B cell (primary cell): ENCODE results near the gene HS3ST5. TPM values are rescaled to one million over a fixed set of nuclear protein-coding genes. Genes with fewer than 3 reads are reported as not detected.
"Not testable (repeated sequence)": the region's sequence is repeated elsewhere in the genome, so short reads cannot be mapped to it uniquely, and the experiment has no call there.

Experiments used
- ATAC-seq: fragments of 200-7000 bp; cut with Tn5 transposase; one replicate; pipeline ENCODE4 v1.10.0; 2021; ENCODE audit warnings: low read depth, mild to moderate bottlenecking, moderate number of reproducible peaks, moderate library complexity
- CTCF ChIA-PET: fragments of 350-600 bp; sonication (Branson Sonifier 250); formaldehyde crosslinking; loops from one replicate; lab custom pipeline; 2021; ENCODE audit warnings: antibody characterized with exemption, inconsistent platforms; lab: Charles Lee
- POLR2A ChIA-PET: fragments of 350-600 bp; sonication (Branson Sonifier 250); formaldehyde crosslinking; loops from one replicate; lab custom pipeline; 2021; ENCODE audit warnings: antibody characterized with exemption; lab: Charles Lee
- DNase-seq: peaks from one replicate; pipeline ENCODE4 v3.0.0; 2013
- H2AFZ ChIP-seq: 2 replicates; pipeline ENCODE4 v1.6.1; 2012; ENCODE audit warnings: mild to moderate bottlenecking, low read depth, low read length; ENCODE audit not compliant: insufficient read depth, poor library complexity, severe bottlenecking
- H3K27ac ChIP-seq, 2 donors: 1 replicate in 1 of 2; 2 replicates in 1 of 2; pipeline ENCODE4 v1.5.1; 2012 to 2013; ENCODE audit warnings: low read length in 2 of 2, mild to moderate bottlenecking in 2 of 2, moderate library complexity in 1 of 2
- H3K27me3 ChIP-seq, 4 experiments: fragments of 200-600 bp in 1 of 4; sonication (generic) in 1 of 4; replicated peaks in 1 of 4; 1 replicate in 2 of 4; 2 replicates in 2 of 4; pipeline versions ENCODE4 v1.6.1 to v1.7.0; 2013 to 2016; ENCODE audit warnings: low read length in 3 of 4, mild to moderate bottlenecking in 2 of 4, mixed read lengths in 1 of 4, moderate library complexity in 1 of 4; ENCODE audit not compliant: insufficient read depth in 4 of 4, control insufficient read depth in 3 of 4; ENCODE audit errors: control extremely low read depth in 1 of 4
- H3K36me3 ChIP-seq, 2 experiments: replicated peaks in 1 of 2; 1 replicate in 1 of 2; 2 replicates in 1 of 2; pipeline versions ENCODE4 v1.6.1 to v1.7.1; 2013; ENCODE audit warnings: low read length in 1 of 2; ENCODE audit not compliant: insufficient read depth in 2 of 2, control insufficient read depth in 1 of 2; ENCODE audit errors: control extremely low read depth in 1 of 2, extremely low read depth in 1 of 2
- H3K4me1 ChIP-seq, 2 donors: fragments of 200-600 bp in 1 of 2; sonication (generic) in 1 of 2; 1 replicate in 1 of 2; 2 replicates in 1 of 2; pipeline versions ENCODE4 v1.5.1 to v1.6.1; 2013 to 2017; ENCODE audit warnings: low read length in 2 of 2; ENCODE audit not compliant: control insufficient read depth in 2 of 2, insufficient read depth in 2 of 2
- H3K4me2 ChIP-seq: replicated peaks from 2 replicates; pipeline ENCODE3; 2012; ENCODE audit warnings: mild to moderate bottlenecking, low read depth, low read length; ENCODE audit not compliant: poor library complexity, severe bottlenecking
- H3K4me3 ChIP-seq, 5 experiments: fragments of 200-600 bp in 1 of 5; sonication (generic) in 1 of 5; 1 replicate in 3 of 5; 2 replicates in 2 of 5; pipeline versions ENCODE4 v1.5.1 to v1.7.0; 2011 to 2016; ENCODE audit warnings: low read length in 4 of 5, mild to moderate bottlenecking in 4 of 5, low read depth in 2 of 5, control low read depth in 1 of 5, moderate library complexity in 1 of 5; ENCODE audit not compliant: insufficient read depth in 1 of 5; ENCODE audit errors: control extremely low read depth in 1 of 5, extremely low read depth in 1 of 5
- H3K79me2 ChIP-seq: fragments of 200-600 bp; sonication (generic); one replicate; pipeline ENCODE4 v1.6.0; 2016; ENCODE audit warnings: low read length; ENCODE audit not compliant: control insufficient read depth, insufficient read depth
- H3K9ac ChIP-seq: fragments of 200-600 bp; sonication (generic); 2 replicates; pipeline ENCODE4 v1.6.1; 2017; ENCODE audit warnings: mild to moderate bottlenecking, low read length, moderate library complexity
- H3K9me3 ChIP-seq, 3 donors: one replicate each; pipeline versions ENCODE4 v1.6.1 to v1.7.1; 2013; ENCODE audit warnings: low read length in 2 of 3; ENCODE audit not compliant: control insufficient read depth in 2 of 3, insufficient read depth in 1 of 3; ENCODE audit errors: control extremely low read depth in 1 of 3
- H4K20me1 ChIP-seq: 2 replicates; pipeline ENCODE4 v1.6.0; 2012; ENCODE audit warnings: mild to moderate bottlenecking, low read length; ENCODE audit not compliant: insufficient read depth, control insufficient read depth, poor library complexity, severe bottlenecking
- H3K27ac Mint-ChIP-seq: one replicate; pipeline ENCODE4 v1.8.0; 2021; ENCODE audit warnings: mixed read lengths
- H3K27me3 Mint-ChIP-seq: one replicate; pipeline ENCODE4 v1.8.0; 2021; ENCODE audit warnings: mixed read lengths
- H3K4me1 Mint-ChIP-seq: one replicate; pipeline ENCODE4 v1.8.0; 2021; ENCODE audit warnings: mixed read lengths
- H3K4me3 Mint-ChIP-seq: one replicate; pipeline ENCODE4 v1.8.0; 2021; ENCODE audit warnings: mixed read lengths
- H3K9me3 Mint-ChIP-seq: one replicate; pipeline ENCODE4 v1.8.0; 2022; ENCODE audit warnings: mixed read lengths; ENCODE audit not compliant: insufficient read depth
- EZH2 ChIP-seq: IDR thresholded peaks from 2 replicates; pipeline ENCODE4 v1.6.1; 2012; ENCODE audit warnings: borderline replicate concordance, low read depth, mild to moderate bottlenecking, moderate library complexity, low read length; ENCODE audit not compliant: insufficient read depth, poor library complexity, severe bottlenecking
- WGBS: methylation state at CpG from one replicate; pipeline ENCODE4 v1.1.5; 2013; ENCODE audit warnings: missing lambda C conversion rate; ENCODE audit not compliant: insufficient coverage; 5-methylcytosine and 5-hydroxymethylcytosine counted together
- intact Hi-C: fragments of 100-400 bp; cut with micrococcal nuclease; formaldehyde crosslinking; loops from one replicate; pipeline ENCODE4 v1.10.0; 2022
- polyA plus RNA-seq: library from polyadenylated mRNA; depleted of rRNA; stranded (reverse); fragments of >200 nt; gene quantifications from 2 replicates; pipeline ENCODE4 v1.2.3, GENCODE V29; 2012
- total RNA-seq, 2 donors: library from RNA; stranded (reverse); fragments of 120-200 nt in 1 of 2; gene quantifications; 1 replicate in 1 of 2; 2 replicates in 1 of 2; pipeline versions ENCODE4 v1.2.3 to v1.2.4, GENCODE V29; 2013 to 2022
- TF ChIP-seq, protein P1 (sequence below): fragments of 200-600 bp; IDR thresholded peaks from one replicate; pipeline ENCODE4 v1.8.0; 2022; ENCODE audit warnings: antibody characterized with exemption, mild to moderate bottlenecking

HS3ST5 gene
- total and polyA plus RNA-seq, 2 donors (not counting 1 experiment from before 2014, with no cell fraction given) = not detected

- Histone ChIP-seq H3K4me2 (no peak overlapping the region), H3K9ac (no peak overlapping the region), H3K27me3 (no peaks in the 10 kb centered on the region), H3K79me2 (no peaks in the 10 kb centered on the region), H3K4me3 (no peak overlapping the region), H3K36me3 (no peaks in the 10 kb centered on the region), H3K27ac (no peak overlapping the region), H3K9me3 (no peaks in the 10 kb centered on the region), H3K4me1 (no peaks in the 10 kb centered on the region), H2AFZ (no peak overlapping the region), H4K20me1 (no peaks in the 10 kb centered on the region)
- CTCF ChIA-PET = no interaction called here
- WGBS = no CpG with 5 or more reads among the region's 1 CpG
- peaks cover 8% of the 10 kb centered on the region for H3K27me3 Mint-ChIP-seq
- ATAC-seq (no peak), DNase-seq (no peak)
- H3K4me1 Mint-ChIP-seq = no peaks in the 10 kb centered on the region
- POLR2A ChIA-PET = no interaction called here
- intact Hi-C loops = no loop called here
- TF ChIP-seq, protein P1, sequence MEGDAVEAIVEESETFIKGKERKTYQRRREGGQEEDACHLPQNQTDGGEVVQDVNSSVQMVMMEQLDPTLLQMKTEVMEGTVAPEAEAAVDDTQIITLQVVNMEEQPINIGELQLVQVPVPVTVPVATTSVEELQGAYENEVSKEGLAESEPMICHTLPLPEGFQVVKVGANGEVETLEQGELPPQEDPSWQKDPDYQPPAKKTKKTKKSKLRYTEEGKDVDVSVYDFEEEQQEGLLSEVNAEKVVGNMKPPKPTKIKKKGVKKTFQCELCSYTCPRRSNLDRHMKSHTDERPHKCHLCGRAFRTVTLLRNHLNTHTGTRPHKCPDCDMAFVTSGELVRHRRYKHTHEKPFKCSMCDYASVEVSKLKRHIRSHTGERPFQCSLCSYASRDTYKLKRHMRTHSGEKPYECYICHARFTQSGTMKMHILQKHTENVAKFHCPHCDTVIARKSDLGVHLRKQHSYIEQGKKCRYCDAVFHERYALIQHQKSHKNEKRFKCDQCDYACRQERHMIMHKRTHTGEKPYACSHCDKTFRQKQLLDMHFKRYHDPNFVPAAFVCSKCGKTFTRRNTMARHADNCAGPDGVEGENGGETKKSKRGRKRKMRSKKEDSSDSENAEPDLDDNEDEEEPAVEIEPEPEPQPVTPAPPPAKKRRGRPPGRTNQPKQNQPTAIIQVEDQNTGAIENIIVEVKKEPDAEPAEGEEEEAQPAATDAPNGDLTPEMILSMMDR = no peak
- TF ChIP-seq EZH2 = no peak
- no peaks in the 10 kb centered on the region for H3K9me3 Mint-ChIP-seq
- no peak overlapping the region for H3K27ac Mint-ChIP-seq
- H3K4me3 Mint-ChIP-seq = no peak overlapping the region
These were observed 291.8 kb downstream of the HS3ST5 start for GRCh38 chr6:114051031-114051430.

GRCh38 chr6:114049367-114049966, 293.4 kb downstream of the HS3ST5 start:
- no peaks in the 10 kb centered on the region for H4K20me1 ChIP-seq
- H3K9me3 ChIP-seq = no peaks in the 10 kb centered on the region
- H3K9ac ChIP-seq = no peak overlapping the region
- 85% methylated on average over 2 of the region's 2 CpGs for WGBS
- H3K27me3 ChIP-seq = no peaks in the 10 kb centered on the region
- Mint-ChIP-seq H3K9me3 (no peaks in the 10 kb centered on the region), H3K4me3 (no peak overlapping the region), H3K27ac (no peak overlapping the region), H3K27me3 (peaks cover 4% of the 10 kb centered on the region), H3K4me1 (no peaks in the 10 kb centered on the region)
- POLR2A ChIA-PET = no interaction called here
- ATAC-seq (no peak), DNase-seq (no peak)
- no peaks in the 10 kb centered on the region for H3K36me3 ChIP-seq
- intact Hi-C loops = no loop called here
- H3K79me2 ChIP-seq = no peaks in the 10 kb centered on the region
- CTCF ChIA-PET = no interaction called here
- no peak overlapping the region for H3K4me3 ChIP-seq
- no peak overlapping the region for H3K27ac ChIP-seq
- H2AFZ ChIP-seq = no peak overlapping the region
- no peaks in the 10 kb centered on the region for H3K4me1 ChIP-seq
- TF ChIP-seq EZH2 = no peak
- TF ChIP-seq, protein P1 = no peak
- no peak overlapping the region for H3K4me2 ChIP-seq

DNA sequence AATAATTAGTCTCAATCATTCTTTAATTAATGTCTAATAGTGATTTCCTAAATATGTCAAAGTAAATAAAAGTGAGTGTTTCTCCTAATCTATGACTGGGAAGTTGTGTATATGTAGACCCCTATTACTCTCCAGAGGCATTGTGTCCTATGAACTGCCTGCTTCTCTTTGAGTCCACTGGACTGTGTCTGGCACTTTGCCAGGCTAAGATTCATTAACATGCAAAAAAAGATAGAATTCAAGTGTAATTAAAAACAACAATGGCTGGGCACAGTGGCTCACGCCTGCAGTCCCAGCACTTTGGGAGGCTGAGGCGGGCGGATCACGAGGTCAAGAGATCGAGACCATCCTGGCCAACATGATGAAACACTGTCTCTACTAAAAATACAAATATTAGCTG, 298.3 kb downstream of the HS3ST5 start:
- H3K4me2 ChIP-seq, H3K4me3 Mint-ChIP-seq, H3K4me1 Mint-ChIP-seq, ATAC-seq, H3K9ac ChIP-seq, H3K36me3 ChIP-seq, DNase-seq, H3K27me3 ChIP-seq, H4K20me1 ChIP-seq, POLR2A ChIA-PET, H3K9me3 ChIP-seq, H3K27ac ChIP-seq, H3K4me1 ChIP-seq, H3K4me3 ChIP-seq, H3K27me3 Mint-ChIP-seq, H3K27ac Mint-ChIP-seq, H3K79me2 ChIP-seq, H2AFZ ChIP-seq, intact Hi-C loops, H3K9me3 Mint-ChIP-seq: not testable (repeated sequence)
- CTCF ChIA-PET = interaction anchor here (0.8 kb wide), 1 partner anchor 16 kb away, joined by 3 read pairs; no protein-coding TSS in a partner anchor
- WGBS = 97% methylated on average over 4 of the region's 5 CpGs
